HepG2 (cell line): ENCODE measurements around the gene SPOP. TPM values are rescaled to one million over a fixed set of nuclear protein-coding genes. Genes with fewer than 3 reads are reported as not detected.
A peak's percentile ranks its signal among the peaks of the same experiment; 100 is the strongest.

Source experiments
- ARNT2 ChIP-seq: sonication (generic); formaldehyde crosslinking; IDR thresholded peaks from 2 replicates; pipeline ENCODE4 v1.8.0; 2022; ENCODE audit warnings: mild to moderate bottlenecking, low read depth, missing genetic modification reagents, moderate library complexity
- EZH2 ChIP-seq: conservative IDR thresholded peaks from 2 replicates; pipeline ENCODE4 v1.6.1; 2012; ENCODE audit warnings: mild to moderate bottlenecking, low read depth, low read length, moderate library complexity
- HOXA5 ChIP-seq: sonication (generic); formaldehyde crosslinking; IDR thresholded peaks from 2 replicates; pipeline ENCODE4 v1.4.0; 2020; ENCODE audit warnings: missing genetic modification reagents
- IRF9 ChIP-seq: sonication (generic); formaldehyde crosslinking; IDR thresholded peaks from 2 replicates; pipeline ENCODE4 v1.8.0; 2022; ENCODE audit warnings: missing genetic modification reagents, mild to moderate bottlenecking, borderline replicate concordance
- MEIS2 ChIP-seq: sonication (generic); formaldehyde crosslinking; IDR thresholded peaks from 2 replicates; pipeline ENCODE4 v1.9.0; 2021; ENCODE audit warnings: mild to moderate bottlenecking, missing genetic modification reagents
- POGK ChIP-seq: sonication (generic); formaldehyde crosslinking; conservative IDR thresholded peaks from 2 replicates; pipeline ENCODE4 v1.8.0; 2022; ENCODE audit warnings: mild to moderate bottlenecking, moderate library complexity, missing genetic modification reagents
- POLR2G ChIP-seq: fragments of 200-400 bp; formaldehyde crosslinking; IDR thresholded peaks from 2 replicates; pipeline ENCODE4 v1.6.1; 2018; ENCODE audit warnings: mild to moderate bottlenecking, low read depth, low read length, moderate library complexity
- RBM22 ChIP-seq: fragments of 200-400 bp; formaldehyde crosslinking; optimal IDR thresholded peaks from 2 replicates; pipeline ENCODE3; 2017; ENCODE audit warnings: mild to moderate bottlenecking, low read length, moderate library complexity
- SMC3 ChIP-seq: IDR thresholded peaks from 2 replicates; pipeline ENCODE4 v1.6.1; 2011; ENCODE audit warnings: low read length, improper control_type of control experiment
- STAT5B ChIP-seq: sonication (generic); formaldehyde crosslinking; IDR thresholded peaks from 2 replicates; pipeline ENCODE4 v1.4.0; 2020; ENCODE audit warnings: missing genetic modification reagents
- TFE3 ChIP-seq: IDR thresholded peaks from 2 replicates; pipeline ENCODE4 v1.6.1; 2016
- TGIF2 ChIP-seq: IDR thresholded peaks from 2 replicates; pipeline ENCODE4 v1.6.1; 2016; ENCODE audit warnings: control low read depth, missing compliant biosample characterization
- ZBTB4 ChIP-seq: sonication (generic); formaldehyde crosslinking; IDR thresholded peaks from 2 replicates; pipeline ENCODE4 v1.4.0; 2020; ENCODE audit warnings: missing genetic modification reagents, mild to moderate bottlenecking, borderline replicate concordance
- ZFP36 ChIP-seq: fragments of 150-350 bp; IDR thresholded peaks from 2 replicates; pipeline ENCODE4 v1.6.1; 2018; ENCODE audit warnings: borderline replicate concordance, low read length, low read depth; ENCODE audit not compliant: partially characterized antibody
- ZFP91 ChIP-seq: sonication (generic); formaldehyde crosslinking; IDR thresholded peaks from 2 replicates; pipeline ENCODE4 v1.9.0; 2022; ENCODE audit warnings: missing genetic modification reagents, mild to moderate bottlenecking, borderline replicate concordance
- ZFYVE20 ChIP-seq: sonication (generic); formaldehyde crosslinking; IDR thresholded peaks from 2 replicates; pipeline ENCODE4 v1.8.0; 2023; ENCODE audit warnings: low read depth, mild to moderate bottlenecking, moderate library complexity, missing genetic modification reagents, borderline replicate concordance
- ZNF10 ChIP-seq: sonication (generic); formaldehyde crosslinking; IDR thresholded peaks from 2 replicates; pipeline ENCODE4 v1.4.0; 2020; ENCODE audit warnings: mild to moderate bottlenecking, low read depth, missing genetic modification reagents, borderline replicate concordance
- ZNF557 ChIP-seq: sonication (generic); formaldehyde crosslinking; IDR thresholded peaks from 2 replicates; pipeline ENCODE4 v1.4.0; 2020; ENCODE audit warnings: missing genetic modification reagents
- ZSCAN31 ChIP-seq: sonication (generic); formaldehyde crosslinking; IDR thresholded peaks from 2 replicates; pipeline ENCODE4 v1.5.0; 2020; ENCODE audit warnings: low read depth, mild to moderate bottlenecking, missing genetic modification reagents
- polyA plus RNA-seq, 8 experiments: library from polyadenylated mRNA; depleted of rRNA in 3 of 8; stranded (reverse) in 7 of 8; unstranded in 1 of 8; fragments of >200 nt; fragmentation: Illumina TruSeq in 4 of 8; extraction: Trizol in 4 of 8; gene quantifications; 2 replicates each; pipeline versions ENCODE4 v1.2.1 to v1.2.3, GENCODE V29; 2011 to 2016; ENCODE audit warnings: low read depth in 4 of 8, missing spikeins in 1 of 8, mixed read lengths in 1 of 8; ENCODE audit not compliant: insufficient read depth in 1 of 8
- total RNA-seq, 5 experiments: library from RNA; depleted of rRNA; stranded (reverse); fragments of >200 nt; fragmentation: Illumina TruSeq; extraction: Trizol; gene quantifications; 2 replicates each; pipeline ENCODE4 v1.2.3, GENCODE V29; 2016; ENCODE audit warnings: low read depth in 1 of 5

Gene SPOP
- total and polyA plus RNA-seq, 2 of the 13 experiments (the other 11 are each of a cell fraction or from before 2014, with no cell fraction given) = 52.8 to 60.8 TPM

GRCh38 chr17:49694847-49695697 is 17.2 kb upstream of the SPOP start (continued):
- no peak for TF ChIP-seq ZFYVE20 (CRISPR knock-in tag)
- no peak for TF ChIP-seq ZBTB4 (CRISPR knock-in tag)
- no peak for TF ChIP-seq STAT5B
- TF ChIP-seq ZFP91 = no peak
- TF ChIP-seq SMC3 = peak; percentile 93
- no peak for TF ChIP-seq RBM22
- TF ChIP-seq IRF9 (CRISPR knock-in tag) = no peak
- TF ChIP-seq HOXA5 (CRISPR knock-in tag) = no peak
- TF ChIP-seq POGK (CRISPR knock-in tag) = 0 out of 2 replicates have a peak, but pooled peaks have one; percentile 27
- no peak for TF ChIP-seq ARNT2
- TF ChIP-seq EZH2 = 0 out of 2 replicates have a peak, but pooled peaks have one; percentile 37
- TF ChIP-seq MEIS2 (CRISPR knock-in tag) = no peak
- TF ChIP-seq TFE3 = no peak
- no peak for TF ChIP-seq ZFP36
- TF ChIP-seq POLR2G = no peak
- TF ChIP-seq TGIF2 (CRISPR knock-in tag) = no peak
- no peak for TF ChIP-seq ZSCAN31
- no peak for TF ChIP-seq ZNF10 (CRISPR knock-in tag)
- no peak for TF ChIP-seq ZNF557
